Stomach (tissue), 4 donors: ENCODE measurements around the gene UCHL5.

Source experiments
- POLR2A ChIP-seq, 4 donors: fragments of 450-650 bp; IDR thresholded peaks; one replicate each; pipeline ENCODE4 v1.6.1; 2016; ENCODE audit warnings: antibody characterized with exemption in 4 of 4, control low read depth in 2 of 4, mild to moderate bottlenecking in 1 of 4, moderate library complexity in 1 of 4
- POLR2AphosphoS5 ChIP-seq, 3 donors: sonication (generic); formaldehyde crosslinking; IDR thresholded peaks; one replicate each; pipeline ENCODE4 v1.6.1; 2016; ENCODE audit warnings: antibody characterized with exemption in 3 of 3
- TF ChIP-seq, protein P1 (sequence below), 7 experiments: fragments of 450-650 bp in 4 of 7; fragments of 200-600 bp in 3 of 7; sonication (generic) in 3 of 7; IDR thresholded peaks; one replicate each; pipeline ENCODE4 v1.5.1; 2016 to 2019; ENCODE audit warnings: antibody characterized with exemption in 7 of 7, control low read depth in 2 of 7, mild to moderate bottlenecking in 1 of 7

DNA sequence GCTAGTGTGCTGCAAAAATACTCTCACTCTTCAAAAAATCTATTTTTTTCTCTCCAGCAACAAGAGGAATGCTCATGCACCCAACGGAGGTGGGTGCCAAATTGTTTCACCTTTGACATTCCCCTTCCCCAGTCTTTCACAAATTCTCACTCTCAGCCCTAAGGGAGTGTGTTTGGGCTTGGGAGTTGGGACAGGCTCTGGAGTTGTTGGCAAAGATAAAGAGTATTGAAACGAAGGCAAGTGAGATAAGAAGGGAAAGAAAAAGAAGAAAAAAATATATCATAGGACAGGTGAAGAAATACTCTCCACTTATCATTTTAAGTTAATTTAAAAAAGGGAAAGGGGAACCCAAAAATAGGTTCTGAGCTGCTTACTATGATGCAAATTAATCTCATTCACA lies 82.6 kb downstream of the UCHL5 start:
- TF ChIP-seq, protein P1, sequence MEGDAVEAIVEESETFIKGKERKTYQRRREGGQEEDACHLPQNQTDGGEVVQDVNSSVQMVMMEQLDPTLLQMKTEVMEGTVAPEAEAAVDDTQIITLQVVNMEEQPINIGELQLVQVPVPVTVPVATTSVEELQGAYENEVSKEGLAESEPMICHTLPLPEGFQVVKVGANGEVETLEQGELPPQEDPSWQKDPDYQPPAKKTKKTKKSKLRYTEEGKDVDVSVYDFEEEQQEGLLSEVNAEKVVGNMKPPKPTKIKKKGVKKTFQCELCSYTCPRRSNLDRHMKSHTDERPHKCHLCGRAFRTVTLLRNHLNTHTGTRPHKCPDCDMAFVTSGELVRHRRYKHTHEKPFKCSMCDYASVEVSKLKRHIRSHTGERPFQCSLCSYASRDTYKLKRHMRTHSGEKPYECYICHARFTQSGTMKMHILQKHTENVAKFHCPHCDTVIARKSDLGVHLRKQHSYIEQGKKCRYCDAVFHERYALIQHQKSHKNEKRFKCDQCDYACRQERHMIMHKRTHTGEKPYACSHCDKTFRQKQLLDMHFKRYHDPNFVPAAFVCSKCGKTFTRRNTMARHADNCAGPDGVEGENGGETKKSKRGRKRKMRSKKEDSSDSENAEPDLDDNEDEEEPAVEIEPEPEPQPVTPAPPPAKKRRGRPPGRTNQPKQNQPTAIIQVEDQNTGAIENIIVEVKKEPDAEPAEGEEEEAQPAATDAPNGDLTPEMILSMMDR (IDR thresholded peaks at IDR 0.05), result no peak
- TF ChIP-seq POLR2A (IDR thresholded peaks at IDR 0.05) (no peak), POLR2AphosphoS5 (IDR thresholded peaks at IDR 0.05) (no peak)
